Large intestine (tissue), 3 donors: ENCODE results near the gene PBX1. TPM values are rescaled to one million over a fixed set of nuclear protein-coding genes. Genes with fewer than 3 reads are reported as not detected.

Experiments used
- DNase-seq, 2 donors: peaks; one replicate each; pipeline versions ENCODE4 v3.0.0 to v3.0.0-alpha.2; 2013
- H3K27ac ChIP-seq: one replicate; pipeline ENCODE4 v1.5.1; 2013; ENCODE audit warnings: low read length
- H3K27me3 ChIP-seq: 2 replicates; pipeline ENCODE4 v1.6.1; 2013; ENCODE audit warnings: low read length; ENCODE audit not compliant: control insufficient read depth, insufficient read depth
- H3K36me3 ChIP-seq: 2 replicates; pipeline ENCODE4 v1.6.1; 2013; ENCODE audit warnings: low read length; ENCODE audit not compliant: control insufficient read depth, insufficient read depth
- H3K4me1 ChIP-seq: one replicate; pipeline ENCODE4 v1.6.1; 2013; ENCODE audit warnings: low read length; ENCODE audit not compliant: control insufficient read depth, insufficient read depth
- H3K4me3 ChIP-seq: one replicate; pipeline ENCODE4 v1.5.1; 2013; ENCODE audit warnings: low read length
- H3K9me3 ChIP-seq: one replicate; pipeline ENCODE4 v1.6.1; 2013; ENCODE audit warnings: mild to moderate bottlenecking, low read depth, low read length, moderate library complexity; ENCODE audit not compliant: control insufficient read depth
- WGBS: methylation state at CpG from one replicate; pipeline ENCODE4 v1.1.5; 2013; ENCODE audit warnings: low lambda C conversion rate; ENCODE audit not compliant: insufficient coverage; 5-methylcytosine and 5-hydroxymethylcytosine counted together
- polyA plus RNA-seq: library from polyadenylated mRNA; unstranded; fragments of 120-200 nt; gene quantifications from one replicate; pipeline ENCODE4 v1.2.1, GENCODE V29; 2013

The PBX1 gene
- polyA plus RNA-seq, 1 donor = 60.8 TPM

DNA sequence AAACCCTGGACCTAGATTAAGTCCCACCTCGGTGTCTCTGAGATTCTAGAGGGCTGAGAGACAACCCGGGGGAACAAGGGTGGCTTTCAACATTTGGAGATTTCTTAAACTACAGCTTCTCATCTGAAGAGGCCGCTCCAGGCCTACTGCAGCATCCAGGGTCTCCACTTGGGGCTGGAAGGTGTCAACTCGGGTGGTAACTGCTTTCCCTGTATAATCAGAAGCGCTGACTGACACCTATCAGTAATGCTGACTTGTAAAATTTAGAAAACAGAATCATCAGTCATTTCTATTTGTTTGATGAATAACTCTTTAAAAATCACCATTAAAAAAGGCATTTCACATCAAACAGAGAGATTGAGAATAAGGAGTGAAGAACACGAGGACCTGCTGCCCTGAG, 226.0 kb downstream of the PBX1 start:
- Histone ChIP-seq H3K36me3 (peaks cover 8% of the 10 kb centered on the region), H3K4me3 (no peak overlapping the region), H3K27ac (no peak overlapping the region), H3K4me1 (peaks cover 27% of the 10 kb centered on the region), H3K9me3 (no peaks in the 10 kb centered on the region), H3K27me3 (no peaks in the 10 kb centered on the region)
- 94% methylated on average over 3 of the region's 6 CpGs for WGBS
- no peak for DNase-seq

DNA sequence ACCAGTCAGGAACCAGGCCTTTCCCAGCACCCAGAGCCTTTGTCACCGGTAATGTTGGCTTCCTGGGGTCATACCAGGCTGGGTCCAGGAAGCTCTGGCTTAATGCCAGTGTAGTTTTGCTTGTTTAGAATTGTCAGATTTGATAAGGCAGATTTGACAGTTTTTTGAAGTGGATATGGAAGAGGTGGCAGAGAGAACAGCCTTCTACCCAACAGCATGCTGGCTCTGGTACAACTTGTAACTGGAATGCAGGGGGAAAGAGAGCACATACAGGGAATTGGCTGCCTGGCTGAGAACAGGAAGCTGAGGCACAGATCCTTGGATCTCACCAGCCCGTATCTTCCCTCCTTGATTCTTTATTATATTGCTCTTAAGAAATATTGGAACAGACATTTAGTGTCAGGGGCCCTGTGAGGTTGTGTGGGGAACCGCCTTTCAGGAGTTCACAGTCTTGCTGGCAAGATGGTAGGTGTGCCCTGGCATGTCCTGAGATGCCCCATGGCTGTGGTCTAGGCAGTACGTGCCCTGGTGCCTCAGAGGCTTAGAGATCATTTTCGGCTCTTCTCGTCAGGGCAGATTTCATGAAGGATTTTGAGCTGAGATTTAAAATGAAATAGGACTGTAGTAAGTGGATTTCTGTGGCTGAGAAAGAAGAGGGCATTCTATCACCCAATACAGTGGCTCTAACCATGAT, 227.0 kb downstream of the PBX1 start:
- no peak overlapping the region for H3K4me3 ChIP-seq
- peak in 1 of 2 donors; percentile 28 for DNase-seq
- peaks cover 8% of the 10 kb centered on the region for H3K36me3 ChIP-seq
- no peaks in the 10 kb centered on the region for H3K9me3 ChIP-seq
- 83% methylated on average over 3 of the region's 6 CpGs for WGBS
- no peak overlapping the region for H3K27ac ChIP-seq
- peaks cover 27% of the 10 kb centered on the region for H3K4me1 ChIP-seq
- no peaks in the 10 kb centered on the region for H3K27me3 ChIP-seq

DNA sequence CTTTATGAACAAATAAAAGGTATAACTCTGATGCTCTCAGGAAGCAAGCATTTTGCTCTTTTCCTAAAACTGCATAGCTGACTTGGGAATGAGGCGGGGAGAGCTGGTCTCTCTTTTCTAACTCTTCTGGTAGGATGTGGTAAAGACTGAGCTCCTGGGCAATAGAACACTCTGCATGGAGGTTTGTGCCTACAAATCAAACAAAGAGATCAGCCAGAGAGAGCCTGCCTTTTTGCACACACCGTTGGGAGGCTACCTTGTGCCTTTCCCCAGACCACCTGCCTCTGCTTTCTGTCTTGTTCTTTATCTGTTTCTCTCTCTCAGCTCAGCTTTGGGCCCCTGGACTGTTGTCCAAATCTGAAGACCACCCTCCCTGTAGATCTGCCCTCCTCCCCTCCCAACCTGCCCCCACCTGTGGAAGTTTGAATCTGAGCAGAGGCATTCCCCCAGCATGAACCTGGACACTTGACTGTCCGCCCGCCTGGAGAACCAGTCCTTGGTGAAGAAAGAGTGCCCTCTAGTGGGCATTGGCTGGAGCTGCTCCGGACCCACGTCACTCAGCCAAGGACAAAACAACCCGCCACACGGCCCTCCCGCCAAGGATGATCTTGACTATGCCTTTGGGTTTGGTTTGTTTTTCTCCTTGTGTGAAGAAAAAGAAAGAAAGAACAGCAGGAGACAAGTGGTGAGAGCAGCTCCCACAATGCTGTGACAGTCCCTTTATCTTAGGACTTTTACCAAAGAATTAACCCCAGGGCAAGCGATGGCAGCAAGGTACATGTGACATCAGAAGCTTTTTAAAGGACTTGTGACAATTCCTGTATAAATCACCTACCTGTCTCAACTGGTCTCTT, 228.2 kb downstream of the PBX1 start:
- H3K27ac ChIP-seq = peak overlapping the region; percentile 6
- H3K36me3 ChIP-seq = peaks cover 8% of the 10 kb centered on the region
- no peaks in the 10 kb centered on the region for H3K27me3 ChIP-seq
- H3K4me3 ChIP-seq = no peak overlapping the region
- no peaks in the 10 kb centered on the region for H3K9me3 ChIP-seq
- peak; percentile 74 to 75 for DNase-seq
- peaks cover 23% of the 10 kb centered on the region for H3K4me1 ChIP-seq
- no CpG with 5 or more reads among the region's 10 CpGs for WGBS

DNA sequence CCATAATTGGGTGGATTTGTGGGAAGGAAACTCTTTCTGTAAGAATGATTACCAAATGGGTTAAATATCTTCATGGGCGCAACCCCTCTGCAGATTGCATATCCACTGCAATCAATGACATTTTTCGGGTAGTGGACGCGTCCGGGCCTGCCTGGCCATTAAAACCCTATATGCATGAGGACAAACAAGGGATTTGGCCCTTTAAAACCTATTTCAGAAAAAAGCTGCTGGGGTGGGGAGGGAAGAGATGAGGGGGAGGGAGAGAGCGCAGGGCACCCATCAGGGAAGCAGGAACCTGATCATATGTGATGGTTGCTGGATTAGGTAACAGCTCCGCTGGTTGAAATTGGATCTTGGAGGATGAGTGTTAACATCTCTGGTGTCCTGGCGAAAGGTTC, 228.8 kb downstream of the PBX1 start:
- peaks cover 10% of the 10 kb centered on the region for H3K36me3 ChIP-seq
- H3K4me3 ChIP-seq = no peak overlapping the region
- no peaks in the 10 kb centered on the region for H3K9me3 ChIP-seq
- H3K27me3 ChIP-seq = no peaks in the 10 kb centered on the region
- peaks cover 23% of the 10 kb centered on the region for H3K4me1 ChIP-seq
- WGBS = no CpG with 5 or more reads among the region's 8 CpGs
- no peak overlapping the region for H3K27ac ChIP-seq
- no peak for DNase-seq

DNA sequence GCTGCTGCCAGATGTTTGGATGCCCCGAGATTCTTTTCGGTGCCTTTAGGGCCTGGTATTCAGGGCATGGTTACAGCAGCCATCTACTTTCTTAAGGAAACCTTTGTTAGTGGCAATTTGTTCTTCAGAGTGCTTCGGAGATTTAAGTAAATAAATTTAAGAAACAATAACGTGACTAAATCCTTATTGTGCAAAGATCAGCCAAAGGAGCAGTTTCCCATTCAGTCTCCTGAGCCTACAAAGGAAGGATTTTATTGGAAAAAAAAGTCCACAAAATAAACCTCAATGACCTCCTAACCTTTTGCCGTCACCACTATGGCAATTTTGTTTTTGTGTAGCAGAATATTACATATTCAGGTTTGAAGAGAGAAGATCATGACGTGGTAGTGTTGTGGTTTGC, 231.1 kb downstream of the PBX1 start:
- 100% methylated on average over 2 of the region's 6 CpGs for WGBS
- Histone ChIP-seq H3K27ac (no peak overlapping the region), H3K27me3 (no peaks in the 10 kb centered on the region), H3K4me1 (peaks cover 26% of the 10 kb centered on the region), H3K9me3 (no peaks in the 10 kb centered on the region), H3K36me3 (peaks cover 16% of the 10 kb centered on the region), H3K4me3 (no peak overlapping the region)
- DNase-seq = no peak

DNA sequence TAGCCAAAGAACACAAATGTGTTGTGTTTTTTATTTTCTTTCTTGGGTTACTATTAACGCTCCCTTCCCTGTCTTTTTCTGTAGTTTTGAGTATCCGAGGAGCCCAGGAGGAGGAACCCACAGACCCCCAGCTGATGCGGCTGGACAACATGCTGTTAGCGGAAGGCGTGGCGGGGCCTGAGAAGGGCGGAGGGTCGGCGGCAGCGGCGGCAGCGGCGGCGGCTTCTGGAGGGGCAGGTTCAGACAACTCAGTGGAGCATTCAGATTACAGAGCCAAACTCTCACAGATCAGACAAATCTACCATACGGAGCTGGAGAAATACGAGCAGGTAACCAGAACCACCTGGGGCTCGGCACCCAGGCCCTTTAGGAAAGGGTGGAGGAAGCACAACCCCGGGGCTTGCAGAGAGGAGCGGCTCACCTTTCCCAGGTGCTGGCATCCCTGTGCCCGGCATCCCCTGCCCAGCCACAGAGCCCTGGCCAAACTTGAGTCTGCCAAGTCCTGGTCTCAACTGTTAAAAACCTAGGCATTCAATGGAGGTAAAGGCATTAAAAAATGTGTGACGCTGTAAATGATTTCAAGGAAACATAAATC, 233.5 kb downstream of the PBX1 start:
- no peak overlapping the region for H3K27ac ChIP-seq
- no peaks in the 10 kb centered on the region for H3K27me3 ChIP-seq
- H3K9me3 ChIP-seq = no peaks in the 10 kb centered on the region
- no peak overlapping the region for H3K4me3 ChIP-seq
- H3K4me1 ChIP-seq = peaks cover 5% of the 10 kb centered on the region
- WGBS = no CpG with 5 or more reads among the region's 21 CpGs
- peaks cover 18% of the 10 kb centered on the region for H3K36me3 ChIP-seq
- no peak for DNase-seq

DNA sequence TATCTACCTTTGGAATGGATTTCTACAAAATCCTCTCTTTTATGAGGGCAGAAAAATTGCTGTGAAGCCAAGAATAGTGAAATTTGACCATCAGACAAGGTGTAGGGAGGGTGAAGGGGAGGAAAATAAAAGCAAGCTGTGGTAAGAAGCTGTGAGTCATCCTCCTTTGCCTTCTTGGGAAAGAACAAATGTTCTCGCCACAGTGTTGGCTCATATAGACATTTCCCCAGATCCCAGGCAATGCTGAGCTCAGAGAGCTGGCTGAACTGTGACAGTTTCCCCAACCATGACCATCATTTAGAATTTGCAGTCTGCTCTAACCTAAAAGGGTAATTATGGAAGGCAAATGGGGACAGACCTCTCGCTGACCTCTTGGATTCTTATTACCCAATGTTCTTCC, 235.4 kb downstream of the PBX1 start:
- Histone ChIP-seq H3K4me3 (no peak overlapping the region), H3K27ac (peak overlapping the region; percentile 27), H3K4me1 (peaks cover 3% of the 10 kb centered on the region), H3K9me3 (no peaks in the 10 kb centered on the region), H3K27me3 (no peaks in the 10 kb centered on the region), H3K36me3 (peaks cover 25% of the 10 kb centered on the region)
- no CpG with 5 or more reads among the region's 2 CpGs for WGBS
- peak; percentile 65 to 68 for DNase-seq

DNA sequence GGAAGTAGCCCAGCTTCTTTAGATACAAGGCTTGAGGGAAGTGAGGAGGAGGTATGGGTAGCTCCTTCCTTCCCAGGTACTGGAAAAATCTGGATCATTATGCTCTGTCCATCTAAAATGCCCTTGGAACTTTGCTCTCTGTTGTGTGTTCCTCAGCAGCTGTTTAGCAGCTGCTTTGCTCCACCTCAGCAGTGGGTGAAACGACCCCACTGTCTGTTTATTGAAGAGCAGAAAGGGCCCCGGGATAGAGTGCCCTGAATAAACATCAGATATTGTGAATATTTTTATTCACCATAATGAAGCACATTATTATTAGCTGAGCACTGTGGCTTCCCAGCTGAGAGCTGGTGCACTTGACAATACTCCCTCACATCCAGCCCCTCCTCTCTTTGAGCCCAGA, 237.9 kb downstream of the PBX1 start:
- H3K36me3 ChIP-seq = peaks cover 49% of the 10 kb centered on the region
- no peak overlapping the region for H3K27ac ChIP-seq
- H3K4me3 ChIP-seq = no peak overlapping the region
- H3K27me3 ChIP-seq = no peaks in the 10 kb centered on the region
- no peaks in the 10 kb centered on the region for H3K9me3 ChIP-seq
- no CpG with 5 or more reads among the region's 2 CpGs for WGBS
- peaks cover 3% of the 10 kb centered on the region for H3K4me1 ChIP-seq
- peak in 1 of 2 donors; percentile 42 for DNase-seq

DNA sequence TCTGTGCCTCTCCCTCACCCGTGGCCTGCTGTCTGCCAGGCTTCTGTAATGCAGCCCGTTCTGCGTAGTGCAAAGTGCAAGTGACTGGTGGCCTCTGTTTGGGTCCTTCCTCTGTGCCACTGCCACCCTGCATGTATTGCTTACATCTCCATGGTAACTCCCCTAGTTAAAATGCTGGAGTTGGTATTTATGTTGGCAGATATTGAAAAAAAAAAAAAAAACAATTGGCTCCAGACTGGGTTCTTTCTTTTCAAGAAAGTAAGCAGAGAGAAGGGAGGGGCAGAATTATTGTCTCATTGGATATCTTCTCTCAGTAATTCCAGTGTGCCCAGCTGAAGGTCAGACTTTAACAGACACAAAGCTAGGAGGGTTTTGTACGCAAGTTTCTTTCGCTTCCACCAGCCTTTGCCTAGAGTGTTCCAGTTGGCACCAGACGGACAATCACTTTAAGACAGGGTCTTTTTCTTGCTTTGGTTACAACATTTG, 242.3 kb downstream of the PBX1 start:
- WGBS = 100% methylated on average over 1 of the region's 6 CpGs
- Histone ChIP-seq H3K4me1 (no peaks in the 10 kb centered on the region), H3K36me3 (peaks cover 53% of the 10 kb centered on the region), H3K9me3 (no peaks in the 10 kb centered on the region), H3K4me3 (no peak overlapping the region), H3K27ac (no peak overlapping the region), H3K27me3 (no peaks in the 10 kb centered on the region)
- no peak for DNase-seq

DNA sequence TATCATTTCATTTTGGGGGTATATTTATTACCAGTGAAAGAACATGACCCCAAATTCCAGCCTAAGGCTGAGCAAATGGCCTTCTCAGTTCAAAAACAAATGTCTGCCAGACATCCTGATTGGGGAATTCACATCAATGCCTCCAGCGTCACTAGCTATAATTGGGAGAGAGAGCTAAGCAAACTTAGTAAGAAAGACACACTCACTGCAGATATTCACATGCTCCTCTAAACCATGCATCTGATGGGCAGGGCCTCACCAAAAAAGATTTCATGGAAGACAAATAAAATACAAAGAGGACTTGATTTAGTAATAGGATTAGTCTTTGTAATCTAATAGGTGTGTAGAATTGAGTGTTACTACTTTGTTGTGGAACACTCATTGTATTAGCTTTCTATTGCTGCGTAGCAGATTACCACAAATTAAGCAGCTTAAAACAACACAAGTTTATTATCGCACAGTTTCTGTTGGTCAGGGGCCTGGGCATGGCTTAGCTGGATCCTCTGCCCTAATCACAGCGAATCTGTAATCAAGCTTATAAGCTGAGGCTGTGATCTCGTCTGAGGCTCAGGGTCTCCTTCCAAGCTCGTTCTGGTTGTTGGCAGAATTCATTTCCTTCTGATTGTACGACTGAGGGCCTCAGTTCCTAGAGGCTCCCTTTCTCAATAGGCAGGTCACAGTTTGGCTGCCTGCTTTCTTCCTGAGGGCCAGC, 243.0 kb downstream of the PBX1 start:
- H3K36me3 ChIP-seq = peaks cover 51% of the 10 kb centered on the region
- H3K9me3 ChIP-seq = no peaks in the 10 kb centered on the region
- WGBS = no CpG with 5 or more reads among the region's 7 CpGs
- H3K27ac ChIP-seq = no peak overlapping the region
- no peaks in the 10 kb centered on the region for H3K4me1 ChIP-seq
- no peak for DNase-seq
- no peaks in the 10 kb centered on the region for H3K27me3 ChIP-seq
- no peak overlapping the region for H3K4me3 ChIP-seq
